SH-SY5Y (cell line): ENCODE measurements around the gene TEAD1.

Source experiments
- GATA2 ChIP-seq: IDR thresholded peaks from 2 replicates; pipeline ENCODE4 v1.6.1; 2011; ENCODE audit warnings: mild to moderate bottlenecking, low read depth, low read length
- GATA3 ChIP-seq: IDR thresholded peaks from 2 replicates; pipeline ENCODE4 v1.6.1; 2011; ENCODE audit warnings: low read depth, mild to moderate bottlenecking, low read length, moderate library complexity

DNA sequence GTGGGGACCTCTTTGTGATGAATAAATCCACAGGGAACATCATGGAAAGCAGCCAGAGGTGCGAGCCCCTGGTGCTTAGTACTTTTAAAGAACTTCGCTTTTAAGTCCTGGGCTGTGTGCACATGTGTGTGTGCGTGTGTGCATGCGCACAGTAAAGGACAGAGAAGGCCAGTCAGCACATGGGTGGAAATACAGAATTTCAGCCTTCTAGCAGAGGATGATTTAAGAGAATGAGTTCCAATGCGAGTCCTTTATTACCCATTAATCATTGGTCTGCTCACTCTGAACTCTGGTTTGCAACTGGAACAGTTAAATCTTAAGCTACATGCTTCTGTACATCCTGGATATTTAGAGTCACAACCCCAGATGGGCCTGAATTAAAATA, 18.9 kb downstream of the TEAD1 start:
- TF ChIP-seq GATA2 (no peak), GATA3 (no peak)
